Activated CD4-positive, alpha-beta T cell treated with anti-CD3 and anti-CD28 coated beads, Interleukin-2, Interleukin-6, amounts not matched to agents 100 ng/mL and 50 ng/mL, durations not matched to agents 16 hours and 8 hours (primary cell): Measurements from ENCODE around the gene TNFRSF19.

Experiments used
- DNase-seq: peaks from one replicate; pipeline ENCODE4 v3.0.0-alpha.2; 2020

Gene TNFRSF19

DNA sequence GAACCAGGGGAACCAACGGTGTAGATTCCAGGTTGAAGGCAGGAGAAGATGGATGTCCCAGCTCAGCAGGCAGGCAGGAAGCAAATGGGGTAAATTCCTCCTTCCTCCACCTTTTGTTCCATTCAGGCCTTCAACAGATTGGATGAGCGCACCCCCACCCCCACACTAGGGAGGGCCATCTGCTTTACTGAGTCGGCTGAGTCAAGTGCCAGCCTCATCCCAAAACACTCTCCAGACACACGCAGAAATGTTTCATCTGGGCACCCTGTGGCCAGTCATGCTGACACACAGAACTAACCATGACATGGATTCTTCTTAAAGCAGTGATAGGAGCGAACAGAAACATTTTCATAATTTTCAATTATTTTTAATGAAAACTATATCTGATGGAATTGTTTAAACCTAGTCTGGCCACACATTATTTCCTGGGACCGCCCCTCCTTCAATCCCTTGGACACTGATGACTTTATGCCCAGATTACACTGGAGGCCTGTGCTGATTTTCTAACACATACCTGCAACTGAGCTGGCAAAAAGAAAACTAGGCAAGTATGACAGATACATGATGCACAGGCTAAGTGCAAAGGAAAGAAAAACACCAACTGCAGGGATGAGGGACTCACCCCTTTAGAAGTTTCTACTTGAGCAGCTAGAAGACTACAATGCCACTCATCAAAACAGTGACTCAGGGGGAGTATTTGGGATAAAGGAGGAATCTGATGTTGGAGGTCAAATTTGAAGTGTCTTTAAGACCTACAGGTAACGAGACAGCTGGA lies 154.2 kb downstream of the TNFRSF19 start:
- DNase-seq: no peak
